Liver (tissue), 9 donors: Measurements from ENCODE around the gene CAMKMT. TPM values are rescaled to one million over a fixed set of nuclear protein-coding genes. Genes with fewer than 3 reads are reported as not detected.

Experiments
- DNase-seq: peaks from one replicate; pipeline ENCODE4 v3.0.0-alpha.2; 2017; ENCODE audit warnings: low spot score
- H3K27ac ChIP-seq, 2 donors: one replicate each; pipeline ENCODE4 v1.7.0; 2013; ENCODE audit warnings: inconsistent platforms in 2 of 2, low read length in 2 of 2, control low read depth in 1 of 2, low read depth in 1 of 2, mild to moderate bottlenecking in 1 of 2
- H3K27me3 ChIP-seq, 4 donors: one replicate each; pipeline versions ENCODE4 v1.6.1 to v1.7.0; 2013; ENCODE audit warnings: low read length in 3 of 4, inconsistent platforms in 1 of 4, mild to moderate bottlenecking in 1 of 4, moderate library complexity in 1 of 4; ENCODE audit not compliant: control insufficient read depth in 4 of 4, insufficient read depth in 4 of 4
- H3K36me3 ChIP-seq, 4 donors: one replicate each; pipeline versions ENCODE4 v1.6.1 to v1.7.0; 2013; ENCODE audit warnings: low read length in 3 of 4, mild to moderate bottlenecking in 3 of 4, low read depth in 1 of 4, moderate library complexity in 1 of 4; ENCODE audit not compliant: control insufficient read depth in 4 of 4, insufficient read depth in 3 of 4
- H3K4me1 ChIP-seq, 4 donors: one replicate each; pipeline versions ENCODE4 v1.6.1 to v1.7.0; 2013; ENCODE audit warnings: low read length in 3 of 4, mild to moderate bottlenecking in 3 of 4, moderate library complexity in 1 of 4; ENCODE audit not compliant: control insufficient read depth in 4 of 4, insufficient read depth in 4 of 4
- H3K4me3 ChIP-seq, 3 donors: one replicate each; pipeline versions ENCODE4 v1.6.1 to v1.7.0; 2013; ENCODE audit warnings: low read length in 3 of 3, control low read depth in 1 of 3, low read depth in 1 of 3, mild to moderate bottlenecking in 1 of 3
- H3K9ac ChIP-seq, 2 donors: one replicate each; pipeline ENCODE4 v1.7.0; 2013; ENCODE audit warnings: low read length in 2 of 2, mild to moderate bottlenecking in 2 of 2, moderate library complexity in 2 of 2, control low read depth in 1 of 2, low read depth in 1 of 2
- H3K9me3 ChIP-seq, 4 donors: one replicate each; pipeline versions ENCODE4 v1.6.1 to v1.7.0; 2013; ENCODE audit warnings: low read length in 3 of 4; ENCODE audit not compliant: control insufficient read depth in 4 of 4
- ATF3 ChIP-seq: IDR thresholded peaks from 2 replicates; pipeline ENCODE4 v1.6.1; 2016; ENCODE audit warnings: antibody characterized with exemption
- CTCF ChIP-seq: fragments of 150-350 bp; IDR thresholded peaks from 2 replicates; pipeline ENCODE4 v1.5.1; 2017; ENCODE audit warnings: improper control_type of control experiment, low read depth, low read length; ENCODE audit not compliant: missing input control
- EGR1 ChIP-seq, 2 donors: IDR thresholded peaks; 2 replicates each; pipeline ENCODE4 v1.6.1; 2016 to 2018; ENCODE audit warnings: antibody characterized with exemption in 2 of 2, low read depth in 2 of 2
- FOXA1 ChIP-seq: IDR thresholded peaks from 2 replicates; pipeline ENCODE4 v1.6.1; 2016; ENCODE audit warnings: antibody characterized with exemption
- FOXA2 ChIP-seq: IDR thresholded peaks from 2 replicates; pipeline ENCODE4 v1.6.1; 2016; ENCODE audit warnings: antibody characterized with exemption
- GABPA ChIP-seq, 2 donors: IDR thresholded peaks in 1 of 2; conservative IDR thresholded peaks in 1 of 2; 2 replicates each; pipeline ENCODE4 v1.6.1; 2016; ENCODE audit warnings: antibody characterized with exemption in 2 of 2, mild to moderate bottlenecking in 1 of 2, moderate library complexity in 1 of 2
- HNF4A ChIP-seq, 2 donors: conservative IDR thresholded peaks; 2 replicates each; pipeline ENCODE4 v1.6.1; 2016; ENCODE audit warnings: antibody characterized with exemption in 2 of 2, mild to moderate bottlenecking in 2 of 2
- HNF4G ChIP-seq: IDR thresholded peaks from 2 replicates; pipeline ENCODE4 v1.6.1; 2016; ENCODE audit warnings: antibody characterized with exemption
- JUND ChIP-seq, 2 donors: IDR thresholded peaks; 2 replicates each; pipeline ENCODE4 v1.6.1; 2016; ENCODE audit warnings: antibody characterized with exemption in 2 of 2
- MAX ChIP-seq: IDR thresholded peaks from 2 replicates; pipeline ENCODE4 v1.6.1; 2016; ENCODE audit warnings: antibody characterized with exemption
- NR2F2 ChIP-seq: IDR thresholded peaks from 2 replicates; pipeline ENCODE4 v1.6.1; 2016; ENCODE audit warnings: antibody characterized with exemption
- RAD21 ChIP-seq, 2 donors: IDR thresholded peaks; 2 replicates each; pipeline ENCODE4 v1.6.1; 2016; ENCODE audit warnings: antibody characterized with exemption in 2 of 2, mild to moderate bottlenecking in 2 of 2
- REST ChIP-seq: IDR thresholded peaks from 2 replicates; pipeline ENCODE4 v1.6.1; 2016; ENCODE audit warnings: antibody characterized with exemption, mild to moderate bottlenecking
- RXRA ChIP-seq, 2 donors: IDR thresholded peaks; 2 replicates each; pipeline ENCODE4 v1.6.1; 2017 to 2018; ENCODE audit warnings: antibody characterized with exemption in 2 of 2, mild to moderate bottlenecking in 1 of 2
- SP1 ChIP-seq: IDR thresholded peaks from 2 replicates; pipeline ENCODE4 v1.6.1; 2018; ENCODE audit warnings: antibody characterized with exemption, mild to moderate bottlenecking
- TAF1 ChIP-seq: conservative IDR thresholded peaks from 2 replicates; pipeline ENCODE4 v1.6.1; 2016; ENCODE audit warnings: antibody characterized with exemption, mild to moderate bottlenecking
- YY1 ChIP-seq: IDR thresholded peaks from 2 replicates; pipeline ENCODE4 v1.6.1; 2016; ENCODE audit warnings: antibody characterized with exemption, mild to moderate bottlenecking
- ZBTB33 ChIP-seq: IDR thresholded peaks from 2 replicates; pipeline ENCODE4 v1.6.1; 2016; ENCODE audit warnings: antibody characterized with exemption
- WGBS: extraction: QIAGEN DNeasy Blood & Tissue Kit; methylation state at CpG from one replicate; pipeline ENCODE4 v1.1.7; 2013; 5-methylcytosine and 5-hydroxymethylcytosine counted together
- polyA plus RNA-seq, 2 donors: library from polyadenylated mRNA; stranded (reverse) in 1 of 2; unstranded in 1 of 2; fragments of 200-250 nt in 1 of 2; fragments of >200 nt in 1 of 2; fragmentation: Nextera tagmentation in 1 of 2; extraction: Ambion mirVana in 1 of 2; gene quantifications; one replicate each; pipeline versions ENCODE4 v1.2.1 to v1.2.3, GENCODE V29; 2013 to 2015
- total RNA-seq, 2 donors: library from RNA; depleted of rRNA; stranded (reverse); fragments of >200 nt; gene quantifications; one replicate each; pipeline ENCODE4 v1.2.3, GENCODE V29; 2014
- donor health status: healthy.
- donor health status: healthy.
- donor health status: healthy.
- donor health status: healthy.
- donor health status: healthy.

The CAMKMT gene
- total and polyA plus RNA-seq, 4 donors: 1.5 to 12.7 (median 7.1) TPM

- no peak for DNase-seq
- Histone ChIP-seq H3K4me1 (no peaks in the 10 kb centered on the region), H3K27ac (no peak overlapping the region), H3K9ac (no peak overlapping the region), H3K9me3 (no peaks in the 10 kb centered on the region), H3K27me3 (no peaks in the 10 kb centered on the region), H3K36me3 (no peaks in the 10 kb centered on the region), H3K4me3 (no peak overlapping the region)
- 87% methylated on average over 6 of the region's 6 CpGs for WGBS
- TF ChIP-seq EGR1 (IDR thresholded peaks at IDR 0.05; ENCODE audit: low read depth in 2 of 2): no peak
- TF ChIP-seq CTCF: no peak
- no peak for TF ChIP-seq FOXA1
- no peak for TF ChIP-seq YY1
- no peak for TF ChIP-seq NR2F2
- TF ChIP-seq RXRA (IDR thresholded peaks at IDR 0.05): no peak
- TF ChIP-seq ZBTB33: no peak
- no peak for TF ChIP-seq GABPA (IDR thresholded peaks at IDR 0.05 in 1 of 2, conservative IDR thresholded peaks at IDR 0.05 in 1 of 2)
- TF ChIP-seq HNF4G: no peak
- no peak for TF ChIP-seq TAF1
- TF ChIP-seq MAX: no peak
- TF ChIP-seq HNF4A (conservative IDR thresholded peaks at IDR 0.05): no peak
- no peak for TF ChIP-seq REST
- no peak for TF ChIP-seq FOXA2
- no peak for TF ChIP-seq JUND (IDR thresholded peaks at IDR 0.05)
- TF ChIP-seq RAD21 (IDR thresholded peaks at IDR 0.05): no peak
- TF ChIP-seq SP1: no peak
- TF ChIP-seq ATF3: no peak
Measured at GRCh38 chr2:44398243-44398897, 36.6 kb downstream of the CAMKMT start.
